ENCODE data around the gene BAHD1. TPM values are rescaled to one million over a fixed set of nuclear protein-coding genes. Genes with fewer than 3 reads are reported as not detected.

Gene BAHD1
- total RNA-seq, 2 experiments from 2014 or later, result 20.3 to 21.5 TPM

GRCh38 chr15:40418126-40418525, 22.6 kb upstream of the BAHD1 start:
- DNase-seq, result no peak
- no peak overlapping the region for H3K27ac Mint-ChIP-seq
- no peaks in the 10 kb centered on the region for H3K9me3 Mint-ChIP-seq
- no peaks in the 10 kb centered on the region for H3K27me3 Mint-ChIP-seq
- H3K36me3 ChIP-seq (ENCODE audit: insufficient read depth, low read length), result peaks cover 33% of the 10 kb centered on the region
- peaks cover 7% of the 10 kb centered on the region for H3K4me1 ChIP-seq (ENCODE audit: insufficient read depth, low read length)
- H3K4me3 ChIP-seq (ENCODE audit: low read length), result no peak overlapping the region
- ChIA-PET CTCF (no interaction called here), POLR2A (no interaction called here)
- no peaks in the 10 kb centered on the region for H3K27me3 ChIP-seq (ENCODE audit: control insufficient read depth in 1 of 2, insufficient read depth in 2 of 2, low read length in 2 of 2)
- H3K4me1 Mint-ChIP-seq (ENCODE audit: low read depth), result peaks cover 7% of the 10 kb centered on the region
- H3K4me3 Mint-ChIP-seq, result no peak overlapping the region
- ATAC-seq (ENCODE audit: poor library complexity), result no peak
- intact Hi-C loops (cut with DNase I, micrococcal nuclease), result loop anchor here in 1 of 2 experiments (10.0 kb wide), 1 partner anchor 633 kb away; the partner anchor contains the start of gene FSIP1
- TF ChIP-seq CTCF (IDR thresholded peaks at IDR 0.05), result no peak
- no peaks in the 10 kb centered on the region for H3K9me3 ChIP-seq (ENCODE audit: control insufficient read depth in 1 of 2, insufficient read depth in 1 of 2, low read length in 2 of 2)
- H3K27ac ChIP-seq (ENCODE audit: low read depth in 1 of 2, low read length in 2 of 2), result no peak overlapping the region
- H3K36me3 Mint-ChIP-seq (ENCODE audit: low read depth), result peaks cover 34% of the 10 kb centered on the region

GRCh38 chr15:40420071-40420713, 20.6 kb upstream of the BAHD1 start:
- ChIA-PET POLR2A (no interaction called here), CTCF (interaction anchor here (1.0 to 1.3 kb wide), 4 partner anchors 53 to 146 kb away, joined by 3 read pairs; no protein-coding TSS in a partner anchor)
- no peak overlapping the region for H3K4me3 Mint-ChIP-seq
- no peak for DNase-seq
- no peak overlapping the region for H3K27ac Mint-ChIP-seq
- H3K9me3 ChIP-seq (ENCODE audit: control insufficient read depth in 1 of 2, insufficient read depth in 1 of 2, low read length in 2 of 2), result no peaks in the 10 kb centered on the region
- H3K4me3 ChIP-seq (ENCODE audit: low read length), result no peak overlapping the region
- H3K4me1 ChIP-seq (ENCODE audit: insufficient read depth, low read length), result peaks cover 7% of the 10 kb centered on the region
- TF ChIP-seq CTCF (IDR thresholded peaks at IDR 0.05), result no peak
- H3K36me3 ChIP-seq (ENCODE audit: insufficient read depth, low read length), result peaks cover 22% of the 10 kb centered on the region
- H3K27me3 ChIP-seq (ENCODE audit: control insufficient read depth in 1 of 2, insufficient read depth in 2 of 2, low read length in 2 of 2), result no peaks in the 10 kb centered on the region
- H3K36me3 Mint-ChIP-seq (ENCODE audit: low read depth), result peaks cover 16% of the 10 kb centered on the region
- H3K4me1 Mint-ChIP-seq (ENCODE audit: low read depth), result peaks cover 7% of the 10 kb centered on the region
- no peaks in the 10 kb centered on the region for H3K9me3 Mint-ChIP-seq
- no peak for ATAC-seq (ENCODE audit: poor library complexity)
- intact Hi-C loops (cut with DNase I, micrococcal nuclease), result loop anchor here (2.0 to 10.0 kb wide), 4 partner anchors 51 to 735 kb away; no protein-coding TSS in a partner anchor
- no peak overlapping the region for H3K27ac ChIP-seq (ENCODE audit: low read depth in 1 of 2, low read length in 2 of 2)
- H3K27me3 Mint-ChIP-seq, result no peaks in the 10 kb centered on the region

GRCh38 chr15:40420793-40421192, 20.0 kb upstream of the BAHD1 start:
- DNase-seq, result no peak
- no peak overlapping the region for H3K27ac Mint-ChIP-seq

More at GRCh38 chr15:40420793-40421192, 20.0 kb upstream of the BAHD1 start:
- Histone ChIP-seq H3K4me3 (ENCODE audit: low read length) (no peak overlapping the region), H3K27me3 (ENCODE audit: control insufficient read depth in 1 of 2, insufficient read depth in 2 of 2, low read length in 2 of 2) (no peaks in the 10 kb centered on the region), H3K36me3 (ENCODE audit: insufficient read depth, low read length) (peaks cover 16% of the 10 kb centered on the region), H3K9me3 (ENCODE audit: control insufficient read depth in 1 of 2, insufficient read depth in 1 of 2, low read length in 2 of 2) (no peaks in the 10 kb centered on the region), H3K27ac (ENCODE audit: low read depth in 1 of 2, low read length in 2 of 2) (no peak overlapping the region), H3K4me1 (ENCODE audit: insufficient read depth, low read length) (peaks cover 7% of the 10 kb centered on the region)
- intact Hi-C loops (cut with DNase I, micrococcal nuclease), result loop anchor here (1.0 to 10.0 kb wide), 6 partner anchors 52 to 736 kb away; no protein-coding TSS in a partner anchor
- Mint-ChIP-seq H3K27me3 (no peaks in the 10 kb centered on the region), H3K36me3 (ENCODE audit: low read depth) (peaks cover 10% of the 10 kb centered on the region), H3K9me3 (no peaks in the 10 kb centered on the region), H3K4me1 (ENCODE audit: low read depth) (peaks cover 7% of the 10 kb centered on the region), H3K4me3 (no peak overlapping the region)
- ATAC-seq (ENCODE audit: poor library complexity), result no peak
- TF ChIP-seq CTCF (IDR thresholded peaks at IDR 0.05), result no peak
- ChIA-PET POLR2A (no interaction called here), CTCF (interaction anchor here (1.0 to 3.2 kb wide), 8 partner anchors 53 to 203 kb away, joined by 3 to 57 read pairs (median 3); partner anchors contain the start of gene PLCB2)
